GM19463 (cell line): ENCODE measurements around the gene MOCS1.

ENCODE experiments used
- ATAC-seq: cut with Tn5 transposase; IDR thresholded peaks from one replicate; pipeline ENCODE4 v1.9.1; 2021; ENCODE audit warnings: mild to moderate bottlenecking, moderate library complexity; ENCODE audit not compliant: unreplicated experiment

MOCS1 gene

DNA sequence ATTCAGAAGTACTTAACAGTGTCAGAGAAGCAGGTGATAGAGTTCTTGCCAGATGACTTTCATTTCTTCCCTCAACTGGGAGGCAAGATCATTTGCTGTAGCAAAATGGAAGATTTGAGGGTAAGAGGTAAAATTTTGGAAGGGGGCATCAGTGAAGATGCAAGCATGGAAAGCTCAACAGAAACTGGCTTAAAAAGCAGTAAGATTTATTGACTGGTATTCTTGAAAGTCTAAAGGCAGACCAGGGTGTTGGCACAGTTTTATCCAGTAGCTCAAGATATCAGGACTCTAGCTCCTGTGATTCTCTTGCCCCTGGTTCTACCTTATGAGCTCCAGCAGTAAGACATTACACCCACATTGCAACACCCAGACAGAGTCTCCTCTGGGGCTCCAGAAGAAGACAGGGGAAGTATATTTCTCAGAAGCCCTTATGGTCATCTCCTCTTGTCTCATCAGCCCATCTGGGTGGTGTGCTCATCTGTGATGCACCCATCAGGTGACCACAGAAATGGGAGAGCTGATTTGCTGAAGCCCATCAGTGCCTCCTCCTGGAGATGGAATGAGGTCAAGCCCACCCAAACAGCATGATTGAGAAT is 16.0 kb upstream of the MOCS1 start:
- ATAC-seq: no peak

DNA sequence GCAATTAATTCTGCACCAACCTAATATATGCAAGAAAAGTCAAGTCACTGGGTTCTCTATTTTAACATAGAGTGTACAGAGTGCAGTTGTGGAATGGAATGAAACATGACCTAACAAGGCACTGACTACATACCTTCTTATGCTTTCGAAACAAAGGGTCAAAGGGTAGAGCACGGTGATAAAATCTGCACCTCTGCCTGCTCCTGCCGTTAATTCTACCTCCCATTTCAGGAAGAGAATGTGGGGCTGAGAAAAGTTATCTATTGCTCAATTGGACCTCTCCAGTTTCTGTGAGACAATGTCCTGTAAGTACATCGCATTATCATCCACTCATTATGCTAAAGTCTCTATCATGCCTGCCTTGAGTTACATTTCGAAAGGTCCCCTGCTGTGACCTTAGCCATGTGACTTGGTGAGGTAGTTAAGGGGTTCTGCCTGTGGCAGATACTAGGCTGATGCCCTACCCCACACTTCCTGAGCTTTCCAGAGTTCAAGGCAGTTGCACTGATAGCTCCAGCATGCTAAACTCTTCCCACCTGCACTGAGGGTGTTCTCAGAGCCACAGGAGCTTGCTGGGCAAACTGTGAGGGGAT is 14.0 kb upstream of the MOCS1 start:
- no peak for ATAC-seq

DNA sequence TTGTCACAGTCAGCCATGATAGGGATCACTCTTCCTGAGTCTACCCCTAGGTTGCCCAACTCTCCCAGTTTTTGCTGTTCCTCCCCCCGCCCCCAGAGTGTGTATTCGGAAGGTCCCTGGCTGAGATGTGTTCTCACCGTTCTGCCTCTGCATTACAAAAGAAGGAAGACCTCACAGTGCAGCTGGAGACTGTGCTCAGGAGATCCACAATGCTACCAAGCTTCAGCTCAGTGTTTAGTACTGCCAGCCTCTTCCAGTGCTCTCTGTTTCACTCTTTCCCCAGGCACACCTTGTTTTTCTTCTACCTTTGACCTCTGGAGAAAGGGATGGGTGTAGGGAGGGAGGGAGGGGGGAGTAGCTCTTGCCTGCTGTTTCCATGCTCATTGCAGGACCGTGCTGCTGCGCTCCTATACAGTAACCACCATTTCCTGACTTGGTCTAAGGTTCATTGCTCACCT is 13.4 kb upstream of the MOCS1 start:
- ATAC-seq: no peak

DNA sequence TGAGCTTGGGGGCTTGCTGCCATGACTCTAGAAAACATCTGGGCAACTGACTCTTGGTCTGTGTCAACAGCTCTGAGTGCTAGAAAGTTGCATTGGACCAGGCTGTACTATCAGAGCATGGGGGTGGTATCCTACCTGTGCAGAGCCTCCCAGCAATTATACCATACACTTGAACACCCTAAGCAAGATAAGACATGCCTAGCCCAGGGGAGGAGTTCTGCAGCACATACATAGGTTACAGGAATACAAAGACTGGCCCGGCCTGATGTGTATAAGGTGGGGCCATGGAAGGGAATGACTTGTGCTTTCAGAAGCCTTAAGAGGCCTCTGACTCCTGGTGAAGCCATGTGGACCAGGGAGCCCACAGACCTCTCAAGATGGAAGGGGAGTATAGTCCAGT is 11.4 kb upstream of the MOCS1 start:
- ATAC-seq: no peak

DNA sequence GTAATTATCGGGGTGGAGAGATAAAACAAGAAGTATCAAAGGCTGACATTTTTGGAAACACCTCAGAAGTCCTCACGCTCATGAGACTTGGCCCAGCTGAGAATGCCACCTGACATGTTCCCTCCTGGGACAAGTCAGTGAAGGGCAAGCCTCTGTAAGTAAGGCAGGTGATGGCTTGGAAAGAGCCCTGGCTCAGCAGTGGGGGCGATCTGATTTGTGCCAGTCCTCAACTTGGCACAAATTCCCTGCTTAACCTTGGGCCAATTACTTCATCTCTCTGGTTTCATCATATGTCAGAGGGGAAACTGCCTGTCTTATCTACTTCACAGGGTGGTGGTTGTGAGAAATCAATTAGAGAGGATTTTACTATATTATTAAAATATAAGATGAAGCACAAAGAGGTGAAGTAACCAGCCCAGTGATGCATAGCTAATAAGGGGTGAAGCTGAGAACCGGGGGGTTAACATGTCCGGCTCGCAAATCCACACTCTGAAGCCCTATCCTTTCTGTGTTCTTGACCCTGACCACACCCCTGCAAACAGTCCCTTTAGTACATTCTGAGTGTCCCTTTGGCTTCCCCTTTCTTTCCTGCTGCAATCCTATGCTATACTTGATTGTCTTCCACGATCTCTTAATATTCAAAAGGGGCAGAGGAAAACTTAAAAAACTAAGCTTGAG is 8.8 kb upstream of the MOCS1 start:
- ATAC-seq: no peak

DNA sequence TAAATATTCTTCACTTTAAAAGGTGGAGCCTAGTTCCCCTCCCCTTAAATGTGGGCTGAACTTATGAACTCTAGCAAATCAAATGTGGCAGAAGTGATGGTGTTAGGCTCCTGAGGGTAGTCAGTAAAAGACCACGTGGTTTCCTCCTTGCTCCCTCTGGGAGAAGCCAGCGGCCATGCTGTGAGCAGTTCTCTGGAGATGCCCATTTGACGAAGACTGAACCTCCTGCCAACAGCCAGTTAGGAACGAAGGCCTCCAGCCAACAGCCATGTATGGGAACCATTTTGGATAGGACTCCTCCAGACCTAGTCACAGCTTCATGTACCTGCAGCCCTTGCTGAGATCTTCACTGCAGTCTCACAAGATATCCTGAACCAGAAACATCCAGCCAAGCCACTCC is 7.6 kb upstream of the MOCS1 start:
- no peak for ATAC-seq

DNA sequence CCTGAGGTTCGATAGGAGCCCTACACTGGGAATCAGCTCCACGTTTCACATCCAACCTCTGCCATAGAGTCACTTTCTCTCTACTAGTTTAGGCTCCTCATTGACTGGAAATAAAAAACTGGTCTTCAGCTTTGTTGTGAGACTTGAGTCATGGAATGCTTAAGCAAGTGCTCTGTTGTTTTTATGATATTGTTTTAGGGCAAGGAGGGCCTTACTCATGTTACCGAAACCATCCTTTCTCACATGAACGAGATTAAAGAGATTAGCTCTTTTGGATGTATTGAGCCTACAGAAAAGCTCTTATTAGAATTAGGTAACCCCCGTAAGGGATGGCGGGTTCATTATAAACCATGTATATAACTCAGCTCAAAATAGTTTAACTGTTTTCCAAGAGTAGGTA is 6.9 kb upstream of the MOCS1 start:
- ATAC-seq: no peak

DNA sequence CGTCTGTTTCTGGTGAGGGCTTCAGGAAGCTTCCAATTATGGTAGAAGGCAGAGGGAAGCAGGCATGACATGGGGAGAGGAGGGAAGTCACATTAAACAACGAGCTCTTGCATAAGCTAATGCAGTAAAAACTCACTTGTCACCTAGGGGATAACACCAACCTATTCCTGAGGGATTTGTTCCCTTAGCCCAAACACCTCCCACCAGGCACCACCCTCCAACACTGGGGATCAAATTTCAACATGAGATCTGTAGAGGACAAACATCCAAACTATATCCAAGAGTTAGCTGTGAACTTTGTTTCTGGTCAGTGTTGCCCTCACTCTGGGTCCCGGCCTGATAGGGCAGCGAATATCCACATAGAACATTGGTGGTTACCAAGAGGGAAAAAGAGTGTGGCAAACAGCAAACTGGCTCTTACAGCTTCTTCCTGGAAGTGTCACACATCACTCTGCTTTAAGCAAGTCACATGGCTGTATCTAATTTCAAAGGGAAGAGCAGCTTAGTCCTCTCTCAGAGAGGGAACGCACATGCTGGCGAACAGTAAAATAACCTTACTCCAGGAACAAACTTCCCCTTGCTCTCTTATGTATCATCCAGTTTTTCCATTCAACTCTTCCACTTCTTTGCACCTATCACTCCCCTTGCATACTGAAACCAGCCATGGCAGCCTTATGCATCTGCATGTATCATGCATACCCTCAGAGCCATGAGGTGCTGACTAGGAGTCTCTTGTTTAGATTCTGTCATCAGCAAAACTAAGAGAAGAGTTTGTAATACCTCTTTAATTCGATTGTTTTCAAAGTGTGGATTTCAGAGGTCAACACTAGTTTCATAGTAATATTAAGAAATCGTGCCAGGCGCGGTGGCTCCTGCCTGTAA is 4.8 kb upstream of the MOCS1 start:
- ATAC-seq: no peak

DNA sequence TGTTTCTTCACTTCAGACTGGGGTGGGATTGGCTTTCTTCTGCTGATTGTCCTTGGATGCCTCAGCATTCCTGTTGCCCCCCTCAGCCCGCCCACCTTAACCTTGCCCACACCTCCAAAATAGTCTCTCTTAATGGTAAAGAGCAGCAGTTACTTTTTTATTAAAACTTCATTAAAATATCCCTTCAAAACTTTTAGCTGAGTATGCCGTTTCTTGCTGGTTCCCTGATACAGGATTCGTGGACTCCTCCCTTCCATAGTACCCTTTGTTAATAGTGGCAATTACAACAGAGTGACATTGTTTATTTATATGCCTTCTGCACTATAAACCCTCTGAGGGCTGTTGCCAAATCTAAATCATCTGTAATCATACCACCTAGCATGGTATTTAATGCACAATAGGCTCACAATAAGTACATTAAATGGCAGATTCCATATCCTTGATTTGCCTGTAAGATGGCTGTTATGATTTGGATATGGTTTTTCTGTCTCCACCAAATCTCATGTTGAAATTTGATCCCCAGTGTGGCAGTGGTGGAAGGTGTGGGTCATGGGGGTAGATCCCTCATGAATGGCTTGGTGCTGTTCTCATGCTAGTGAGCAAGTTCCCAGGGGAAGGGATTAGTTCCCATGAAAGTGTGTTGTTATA is 3.5 kb upstream of the MOCS1 start:
- ATAC-seq: no peak

DNA sequence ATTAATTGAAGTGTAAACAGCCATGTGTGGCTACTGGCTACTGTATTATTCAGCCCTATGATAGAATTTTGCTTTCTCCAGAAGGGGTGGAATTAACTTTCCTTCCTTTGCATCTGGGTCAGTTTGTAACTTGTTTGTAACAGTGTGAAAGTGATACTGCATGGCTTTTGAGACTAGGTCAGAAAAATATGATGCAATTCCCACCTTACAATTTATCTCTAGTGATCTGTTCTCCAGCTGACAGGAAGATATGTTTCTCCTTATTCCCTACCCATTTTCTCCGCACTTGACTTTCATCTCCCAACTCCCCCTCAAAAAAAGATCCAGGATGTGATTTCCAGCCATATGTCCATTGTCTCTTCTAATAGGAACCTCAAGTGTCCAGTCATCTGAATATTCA is 2.6 kb upstream of the MOCS1 start:
- no peak for ATAC-seq

DNA sequence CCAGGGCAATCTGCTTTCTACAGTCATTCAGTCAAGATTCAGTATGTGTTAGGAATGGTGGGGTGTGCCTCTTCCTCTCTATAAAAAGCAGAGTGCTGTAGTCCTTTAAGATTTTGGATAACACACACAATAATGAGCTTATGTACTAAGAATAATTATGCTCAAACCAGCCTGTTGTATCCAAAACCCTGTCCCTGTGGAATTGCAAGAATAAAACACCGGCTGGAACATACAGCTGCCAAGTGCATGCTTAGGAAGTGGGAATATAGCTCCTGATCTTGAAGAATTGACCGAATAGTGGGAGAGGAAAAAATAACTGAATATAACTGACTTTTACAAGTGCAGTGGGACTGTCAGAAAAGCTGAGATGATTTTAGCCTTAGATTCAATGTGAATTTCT is 979 bp upstream of the MOCS1 start:
- ATAC-seq: no peak

DNA sequence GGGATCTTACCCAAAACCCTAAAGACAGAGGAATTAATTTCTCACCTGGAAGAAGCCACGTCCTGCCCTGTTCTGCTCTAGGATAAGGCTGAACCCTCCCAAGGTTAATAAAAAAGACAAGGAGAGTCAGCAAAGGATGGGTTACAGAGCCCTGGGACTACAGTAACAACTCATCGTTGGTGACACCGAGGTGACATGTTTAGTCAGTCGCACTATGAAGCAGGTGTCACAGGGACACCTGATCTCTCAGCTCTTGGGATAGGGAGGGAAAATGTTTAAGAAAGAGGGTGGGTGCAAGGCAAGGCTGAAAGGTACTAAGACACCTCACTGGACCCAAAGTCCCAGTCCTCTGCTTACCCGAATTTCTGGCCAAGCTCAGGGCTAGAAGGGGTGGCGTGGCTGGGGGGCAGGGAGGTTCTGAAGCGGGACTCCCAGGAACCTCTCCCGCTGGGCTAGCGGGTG is 562 bp downstream of the MOCS1 start:
- ATAC-seq: no peak

DNA sequence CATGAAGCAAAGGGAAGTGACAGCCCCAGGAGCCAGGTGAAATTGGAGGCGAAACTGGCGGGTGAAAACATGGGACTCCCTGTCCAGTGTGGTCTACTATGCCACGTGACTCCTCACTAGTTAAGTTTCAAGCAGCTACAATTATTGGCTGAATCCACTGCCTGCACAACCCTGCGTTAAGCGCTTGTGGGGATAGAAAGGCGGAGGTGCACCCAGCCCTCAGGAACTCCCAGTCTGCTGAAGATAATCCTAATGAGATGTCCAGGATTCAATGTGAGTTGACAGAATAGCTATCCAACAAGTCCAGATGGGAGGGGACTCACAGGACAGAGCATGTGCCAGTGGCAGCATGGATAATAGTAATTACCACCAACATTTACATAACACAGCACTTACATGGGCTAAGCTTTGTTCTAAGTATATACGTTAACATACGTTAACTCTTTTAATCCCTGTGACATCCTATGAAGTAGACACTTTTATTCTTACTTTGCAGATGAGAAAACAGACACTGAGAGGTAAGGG is 1.8 kb downstream of the MOCS1 start:
- ATAC-seq: no peak

DNA sequence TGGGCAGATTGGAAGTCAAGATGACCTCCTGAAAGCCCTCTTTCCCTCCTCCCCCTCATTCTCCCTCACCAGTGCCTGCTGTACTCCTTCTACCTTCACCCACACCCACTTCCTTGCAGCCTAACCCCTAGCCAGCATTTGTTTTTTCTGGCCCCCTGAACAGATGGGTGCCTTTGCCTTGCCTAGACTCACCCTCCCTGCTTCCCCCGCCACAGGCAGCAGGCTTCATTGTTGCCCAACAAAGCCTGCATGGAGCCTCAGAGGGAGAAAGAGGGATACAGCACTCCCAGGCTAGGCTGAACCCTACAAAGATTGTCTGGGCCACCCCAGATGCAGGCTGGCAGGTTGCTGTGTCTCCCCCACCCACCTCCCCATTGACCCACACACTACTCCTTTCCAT is 2.7 kb downstream of the MOCS1 start:
- no peak for ATAC-seq

DNA sequence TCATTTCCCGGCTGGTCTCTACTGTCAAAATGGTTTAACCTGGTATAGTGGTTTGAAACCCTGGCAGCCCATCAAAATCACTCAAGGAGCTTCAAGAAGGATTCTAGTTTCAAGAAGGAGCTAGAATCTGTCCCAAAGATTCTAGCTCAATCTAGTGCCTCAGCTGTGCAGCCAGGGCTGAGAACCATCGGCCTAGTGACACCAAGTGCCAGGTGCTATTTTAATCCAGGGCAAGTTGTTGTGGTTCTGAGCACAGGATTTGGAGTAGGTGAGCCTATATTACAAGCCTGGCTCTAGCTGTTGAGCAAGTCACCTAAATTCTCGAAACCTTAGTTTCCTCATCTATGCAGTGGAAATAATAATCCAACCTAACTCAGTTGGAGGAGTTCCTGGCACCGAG is 3.7 kb downstream of the MOCS1 start:
- ATAC-seq: no peak

DNA sequence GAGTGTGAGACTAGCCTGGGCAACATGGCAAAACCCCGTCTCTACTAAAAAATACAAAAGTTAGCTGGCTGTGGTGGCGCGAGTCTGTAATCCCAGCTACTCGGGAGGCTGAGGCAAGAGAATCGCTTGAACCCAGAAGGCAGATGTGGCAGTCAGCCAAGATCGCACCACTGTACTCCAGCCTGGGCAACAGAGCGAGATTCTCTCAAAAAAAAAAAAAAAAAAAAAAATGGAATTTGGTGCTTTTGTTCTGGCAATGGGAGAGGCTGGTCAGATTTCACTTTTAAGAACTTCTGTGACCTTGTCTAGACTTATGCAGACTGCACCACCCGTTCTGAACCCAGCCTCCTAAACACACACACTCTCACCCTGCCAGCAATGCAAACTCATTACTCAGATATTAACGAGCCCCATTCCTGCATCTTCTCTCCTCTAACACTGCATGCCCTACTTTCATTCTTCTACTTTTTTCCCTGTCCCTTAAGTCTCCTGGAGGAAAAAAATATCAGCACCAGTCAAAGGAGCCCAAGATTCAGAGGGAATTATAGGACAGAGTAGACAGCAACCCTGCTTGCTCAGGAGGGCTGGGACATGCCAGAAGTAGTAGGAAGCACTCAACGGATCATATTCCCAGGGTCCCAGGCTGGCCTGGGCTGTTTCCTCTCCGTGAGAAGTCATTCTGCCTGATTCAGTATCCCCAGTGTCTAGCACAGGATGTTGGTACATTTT is 4.4 kb downstream of the MOCS1 start:
- no peak for ATAC-seq

DNA sequence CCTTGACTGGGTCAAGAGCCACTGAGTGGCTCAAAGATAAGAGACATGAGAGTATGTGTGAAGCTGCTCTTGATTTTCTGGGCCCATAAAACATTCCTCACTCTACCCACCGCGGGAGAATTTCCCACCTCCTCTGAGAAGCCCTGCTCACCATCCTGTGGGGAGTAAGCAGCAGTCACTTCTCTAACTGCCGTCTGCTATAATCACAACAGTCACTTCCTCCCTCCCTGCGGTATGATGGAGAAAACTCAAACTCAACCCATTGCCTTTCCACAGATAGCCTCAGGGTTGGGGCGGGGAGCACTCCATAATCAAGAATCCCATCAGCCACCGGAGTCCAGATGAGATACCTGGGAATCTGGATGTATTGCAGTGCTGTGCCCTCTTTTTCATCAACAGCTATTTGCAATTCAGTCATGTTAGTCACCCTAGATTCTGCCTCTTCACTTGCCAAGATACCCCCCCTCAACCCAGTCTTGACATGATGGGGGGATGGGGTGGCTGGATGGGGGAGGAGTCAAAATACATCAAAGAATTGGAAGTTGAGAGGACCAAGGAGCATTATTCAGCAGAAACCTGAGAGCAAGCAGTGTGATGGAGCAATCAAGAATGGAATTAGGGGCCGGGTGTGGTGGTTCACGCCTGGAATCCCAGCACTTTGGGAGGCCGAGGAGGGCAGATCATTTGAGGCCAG is 5.1 kb downstream of the MOCS1 start:
- no peak for ATAC-seq

DNA sequence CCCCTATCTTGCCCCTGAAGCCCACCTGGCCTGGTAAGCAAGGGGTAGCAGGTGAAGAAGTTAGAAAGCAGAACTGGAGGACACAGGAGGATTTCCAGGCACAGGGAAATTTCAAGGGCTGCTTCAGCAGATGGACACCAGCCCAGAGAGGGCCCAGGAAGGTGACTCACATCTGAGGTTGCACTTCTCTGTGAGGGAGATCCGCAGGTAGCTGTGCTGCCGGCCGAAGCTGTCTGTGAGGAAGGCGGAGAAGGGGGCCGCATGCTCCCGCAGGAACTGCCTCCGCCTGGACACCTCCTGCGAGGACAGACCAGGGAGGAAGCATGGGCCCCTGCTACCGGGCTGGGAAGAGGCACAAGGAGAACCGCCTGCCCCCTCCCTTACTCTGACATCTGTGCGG is 7.1 kb downstream of the MOCS1 start:
- no peak for ATAC-seq

DNA sequence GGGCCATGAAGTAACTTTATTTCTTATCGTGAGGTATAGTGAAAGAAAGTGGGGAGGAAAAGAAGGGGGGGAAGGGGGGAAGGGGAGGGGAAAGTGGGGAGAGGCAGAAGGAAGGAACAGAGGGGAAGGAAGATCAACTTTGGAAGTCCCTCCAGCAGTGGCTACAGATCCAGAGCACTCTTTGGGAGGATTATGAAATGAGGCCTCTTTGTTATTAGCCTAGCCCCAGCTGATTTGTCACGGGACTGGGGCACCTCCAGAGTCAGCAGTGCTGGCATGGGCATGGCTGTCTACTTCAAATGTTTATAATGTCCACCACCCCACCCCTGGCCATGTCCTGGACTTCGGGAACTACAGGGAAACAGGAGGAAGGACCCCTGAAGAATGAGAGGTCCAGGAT is 7.6 kb downstream of the MOCS1 start:
- no peak for ATAC-seq

DNA sequence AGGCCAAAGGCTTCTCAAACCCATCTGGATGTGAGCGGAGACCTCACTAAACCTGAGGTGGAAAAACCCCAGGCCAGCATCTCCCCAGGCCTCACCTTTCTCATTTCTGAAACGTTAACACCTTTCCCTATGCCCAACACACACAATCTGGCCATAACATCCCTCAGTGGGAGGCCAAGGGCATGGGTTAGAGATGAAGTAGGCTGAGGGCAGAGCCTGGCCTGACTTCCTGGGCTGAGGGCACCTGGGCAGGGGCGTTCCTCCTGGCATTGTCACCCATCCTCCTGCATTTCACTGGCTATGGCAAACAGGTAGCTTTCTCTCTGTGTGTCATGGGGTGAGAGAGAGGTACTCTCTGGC is 8.4 kb downstream of the MOCS1 start:
- no peak for ATAC-seq
